OCI-LY7 (cell line): ENCODE data around the gene CCDC148. TPM values are rescaled to one million over a fixed set of nuclear protein-coding genes. Genes with fewer than 3 reads are reported as not detected.

Experiments used
- BruUV-seq: library from RNA; stranded (reverse); fragments of 400-500 nt; replicated peaks from 2 replicates; lab custom pipeline; 2021; lab: Mats Ljungman, UMichigan
- CTCF ChIA-PET: fragments of 300-600 bp; sonication (Branson Sonifier 250); formaldehyde crosslinking; loops from one replicate; lab custom pipeline; 2022; ENCODE audit warnings: antibody characterized with exemption; ENCODE audit not compliant: unreplicated experiment; lab: Charles Lee
- POLR2A ChIA-PET: fragments of 300-600 bp; sonication (Branson Sonifier 250); formaldehyde crosslinking; loops from one replicate; lab custom pipeline; 2022; ENCODE audit warnings: antibody characterized with exemption; lab: Charles Lee
- DNase-seq: peaks from one replicate; pipeline ENCODE4 v3.0.0-alpha.2; 2015; ENCODE audit warnings: low spot score
- H2AFZ ChIP-seq: fragments of 200-600 bp; sonication (generic), shearing (Covaris generic); 2 replicates; pipeline ENCODE4 v1.6.1; 2014; ENCODE audit warnings: mild to moderate bottlenecking, antibody characterized with exemption, low read length, moderate library complexity
- H3K27ac ChIP-seq: fragments of 200-600 bp; sonication (generic); 2 replicates; pipeline ENCODE4 v1.5.1; 2014; ENCODE audit warnings: mixed run types, low read depth, mild to moderate bottlenecking, moderate library complexity, low read length, inconsistent platforms; ENCODE audit not compliant: poor library complexity, severe bottlenecking
- H3K36me3 ChIP-seq: fragments of 200-600 bp; sonication (generic); 2 replicates; pipeline ENCODE4 v1.6.1; 2014; ENCODE audit warnings: mild to moderate bottlenecking, antibody characterized with exemption, low read length, moderate library complexity, mixed read lengths; ENCODE audit not compliant: insufficient read depth
- H3K4me1 ChIP-seq: fragments of 200-600 bp; sonication (generic); 2 replicates; pipeline ENCODE4 v1.5.1; 2014; ENCODE audit warnings: mild to moderate bottlenecking, low read length; ENCODE audit not compliant: insufficient read depth, poor library complexity, severe bottlenecking
- H3K4me2 ChIP-seq: fragments of 200-600 bp; sonication (generic); 2 replicates; pipeline ENCODE4 v1.6.1; 2014; ENCODE audit warnings: mild to moderate bottlenecking, low read length
- H3K4me3 ChIP-seq: fragments of 200-600 bp; sonication (generic); 2 replicates; pipeline ENCODE4 v1.5.1; 2014; ENCODE audit warnings: mild to moderate bottlenecking, low read depth, low read length; ENCODE audit not compliant: poor library complexity, severe bottlenecking
- H3K79me2 ChIP-seq: fragments of 200-600 bp; sonication (generic); 2 replicates; pipeline ENCODE4 v1.6.1; 2016; ENCODE audit warnings: low read depth, mild to moderate bottlenecking, low read length, moderate library complexity, mixed read lengths; ENCODE audit not compliant: insufficient read depth
- H3K9me2 ChIP-seq: fragments of 200-600 bp; sonication (generic); 2 replicates; pipeline ENCODE4 v1.6.1; 2016; ENCODE audit warnings: mild to moderate bottlenecking, low read length, mixed read lengths; ENCODE audit not compliant: insufficient read depth
- H3K9me3 ChIP-seq: fragments of 200-600 bp; sonication (generic); 2 replicates; pipeline ENCODE4 v1.6.1; 2014; ENCODE audit warnings: mild to moderate bottlenecking, mixed run types, low read length, mixed read lengths
- H4K20me1 ChIP-seq: fragments of 200-600 bp; sonication (generic); 2 replicates; pipeline ENCODE4 v1.6.1; 2014; ENCODE audit warnings: mild to moderate bottlenecking, antibody characterized with exemption, low read length, moderate library complexity, mixed read lengths; ENCODE audit not compliant: insufficient read depth
- CTCF ChIP-seq: fragments of 200-600 bp; sonication (generic); conservative IDR thresholded peaks from 2 replicates; pipeline ENCODE4 v1.5.1; 2014; ENCODE audit warnings: mild to moderate bottlenecking, antibody characterized with exemption, low read length, moderate library complexity, mixed read lengths
- EZH2phosphoT487 ChIP-seq: fragments of 200-600 bp; sonication (generic); IDR thresholded peaks from 2 replicates; pipeline ENCODE4 v1.6.1; 2018; ENCODE audit warnings: low read depth, borderline replicate concordance, mild to moderate bottlenecking, mixed run types, antibody characterized with exemption, low read length, moderate library complexity, mixed read lengths
- intact Hi-C: fragments of 100-400 bp; cut with micrococcal nuclease; formaldehyde crosslinking; loops from one replicate; pipeline ENCODE4 v1.10.0; 2022; ENCODE audit not compliant: unreplicated experiment
- total RNA-seq, 2 experiments: library from RNA; depleted of rRNA in 1 of 2; stranded (reverse); fragments of >200 nt in 1 of 2; shearing (Covaris generic) in 1 of 2; gene quantifications; 2 replicates each; pipeline ENCODE4 v1.2.3, GENCODE V29; 2014 to 2022

Gene CCDC148
- total RNA-seq, 2 experiments from 2014 or later, result 0.19 to 0.99 TPM

- TF ChIP-seq EZH2phosphoT487 (no peak), CTCF (no peak)
- DNase-seq, result no peak
- intact Hi-C loops, result no loop called here
- H3K36me3 ChIP-seq, result no peaks in the 10 kb centered on the region
- BruUV-seq, result no TSS peak
- H3K79me2 ChIP-seq, result no peaks in the 10 kb centered on the region
- H3K27ac ChIP-seq, result no peak overlapping the region
- H4K20me1 ChIP-seq, result no peaks in the 10 kb centered on the region
- no peak overlapping the region for H3K4me3 ChIP-seq
- ChIA-PET POLR2A (no interaction called here), CTCF (no interaction called here)
- no peaks in the 10 kb centered on the region for H3K9me2 ChIP-seq
- H3K9me3 ChIP-seq, result no peaks in the 10 kb centered on the region
- H3K4me2 ChIP-seq, result no peak overlapping the region
- H3K4me1 ChIP-seq, result no peaks in the 10 kb centered on the region
- no peak overlapping the region for H2AFZ ChIP-seq
Observed at GRCh38 chr2:158212301-158212700, 244.3 kb downstream of the CCDC148 start.

GRCh38 chr2:158211502-158211901 is 245.1 kb downstream of the CCDC148 start:
- Histone ChIP-seq H3K4me1 (no peaks in the 10 kb centered on the region), H4K20me1 (no peaks in the 10 kb centered on the region), H3K9me2 (no peaks in the 10 kb centered on the region), H3K79me2 (no peaks in the 10 kb centered on the region), H3K4me2 (no peak overlapping the region), H3K4me3 (no peak overlapping the region), H2AFZ (no peak overlapping the region), H3K27ac (no peak overlapping the region), H3K36me3 (no peaks in the 10 kb centered on the region), H3K9me3 (no peaks in the 10 kb centered on the region)
- BruUV-seq, result no TSS peak
- TF ChIP-seq EZH2phosphoT487 (no peak), CTCF (no peak)
- POLR2A ChIA-PET, result no interaction called here
- intact Hi-C loops, result no loop called here
- CTCF ChIA-PET, result no interaction called here
- no peak for DNase-seq

- Histone ChIP-seq H2AFZ (no peak overlapping the region), H3K27ac (no peak overlapping the region), H3K79me2 (no peaks in the 10 kb centered on the region), H3K4me2 (no peak overlapping the region), H3K36me3 (no peaks in the 10 kb centered on the region), H3K4me3 (no peak overlapping the region), H3K9me2 (no peaks in the 10 kb centered on the region), H4K20me1 (no peaks in the 10 kb centered on the region), H3K4me1 (no peaks in the 10 kb centered on the region), H3K9me3 (no peaks in the 10 kb centered on the region)
- no peak for TF ChIP-seq EZH2phosphoT487
- TF ChIP-seq CTCF, result no peak
- POLR2A ChIA-PET, result no interaction called here
- CTCF ChIA-PET, result no interaction called here
- no peak for DNase-seq
- intact Hi-C loops, result no loop called here
- no TSS peak for BruUV-seq
Observed at GRCh38 chr2:158207354-158207753, 249.2 kb downstream of the CCDC148 start.
